GM18511 (cell line): ENCODE data around the gene CD300LF.

Source experiments
- ATAC-seq: cut with Tn5 transposase; IDR thresholded peaks from one replicate; pipeline ENCODE4 v1.9.1; 2021; ENCODE audit warnings: mild to moderate bottlenecking, moderate library complexity; ENCODE audit not compliant: unreplicated experiment

Gene CD300LF

GRCh38 chr17:74712756-74713155 is at the start of gene CD300LF:
Gene CD300LF (minus strand): TSS chr17:74712923. CDS start chr17:74712866, 57 bp downstream.
- ATAC-seq, result no peak

- no peak for ATAC-seq
These were observed 49.2 kb upstream of the CD300LF start for GRCh38 chr17:74761931-74762330.

DNA sequence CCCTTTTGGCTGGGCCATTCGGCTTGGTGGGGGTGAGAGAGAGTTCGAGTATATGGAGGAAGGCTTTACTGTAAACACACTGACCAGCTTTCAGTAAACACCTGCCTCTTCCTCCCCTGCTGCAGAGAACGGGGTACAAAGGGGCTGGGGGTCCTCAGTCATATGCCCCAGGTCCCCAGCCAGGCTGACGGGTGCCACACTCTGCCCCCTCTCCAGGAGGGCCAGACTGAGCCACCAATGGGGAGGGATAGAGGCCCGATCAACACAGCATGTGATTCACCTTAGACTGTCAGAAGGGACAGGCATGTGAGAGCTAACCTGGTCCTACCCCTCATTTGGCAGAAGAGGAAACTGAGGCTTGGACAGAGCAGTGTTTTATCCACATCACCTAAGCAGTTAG is 48.7 kb upstream of the CD300LF start:
- no peak for ATAC-seq

DNA sequence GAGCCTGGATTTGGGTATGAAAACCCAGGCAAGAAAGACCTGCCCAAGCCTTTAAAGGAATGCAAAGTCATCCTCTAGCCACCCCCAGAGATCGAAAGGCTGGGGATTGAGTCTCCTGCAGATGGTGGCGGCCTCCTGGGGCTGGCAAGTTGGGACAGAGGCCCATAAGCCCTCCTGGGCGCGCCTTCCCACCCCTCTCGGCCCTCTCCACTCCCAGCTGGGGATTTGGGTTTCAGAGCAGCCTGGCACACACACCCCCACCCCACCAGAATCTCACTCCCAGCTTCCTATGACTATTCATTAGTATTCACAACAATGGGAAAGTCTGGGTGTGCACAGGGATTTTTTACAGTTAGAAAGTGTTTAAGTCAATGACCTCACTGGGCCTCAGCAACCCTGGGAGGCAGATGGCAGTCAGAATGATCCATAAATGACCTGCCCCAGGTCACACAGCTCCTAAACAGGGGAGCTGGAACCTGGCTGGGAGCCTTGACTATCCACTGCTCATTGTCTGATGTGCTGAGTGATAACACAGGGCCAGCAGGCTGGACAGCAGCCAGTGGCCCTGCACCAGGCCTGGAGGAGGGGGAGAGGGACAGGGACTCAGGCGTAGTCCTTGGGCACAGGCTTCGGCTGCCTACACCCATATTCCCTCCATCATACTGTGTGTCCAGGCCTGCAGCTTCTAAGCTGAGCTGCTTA is 47.8 kb upstream of the CD300LF start:
- ATAC-seq, result no peak

DNA sequence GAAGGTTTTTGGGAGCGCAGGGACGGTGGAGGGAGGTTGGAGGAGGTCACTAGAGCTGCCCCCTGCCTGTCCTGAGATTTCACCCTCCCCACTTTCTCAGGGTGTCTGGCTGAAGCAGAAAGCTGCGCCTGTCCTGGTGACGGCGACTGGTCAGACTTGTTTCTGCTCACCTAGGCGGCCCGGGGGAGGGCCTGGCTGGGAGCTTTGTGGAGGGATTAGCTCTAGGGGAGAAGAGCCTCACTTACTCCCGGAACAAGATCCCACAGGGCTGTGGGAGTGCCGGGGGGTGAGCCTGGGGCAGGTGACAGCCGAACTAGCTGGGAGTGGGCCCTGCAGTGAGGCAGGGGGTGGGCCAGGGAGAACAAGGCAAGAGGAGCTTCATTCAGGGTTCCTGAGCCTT is 47.2 kb upstream of the CD300LF start:
- ATAC-seq, result no peak

DNA sequence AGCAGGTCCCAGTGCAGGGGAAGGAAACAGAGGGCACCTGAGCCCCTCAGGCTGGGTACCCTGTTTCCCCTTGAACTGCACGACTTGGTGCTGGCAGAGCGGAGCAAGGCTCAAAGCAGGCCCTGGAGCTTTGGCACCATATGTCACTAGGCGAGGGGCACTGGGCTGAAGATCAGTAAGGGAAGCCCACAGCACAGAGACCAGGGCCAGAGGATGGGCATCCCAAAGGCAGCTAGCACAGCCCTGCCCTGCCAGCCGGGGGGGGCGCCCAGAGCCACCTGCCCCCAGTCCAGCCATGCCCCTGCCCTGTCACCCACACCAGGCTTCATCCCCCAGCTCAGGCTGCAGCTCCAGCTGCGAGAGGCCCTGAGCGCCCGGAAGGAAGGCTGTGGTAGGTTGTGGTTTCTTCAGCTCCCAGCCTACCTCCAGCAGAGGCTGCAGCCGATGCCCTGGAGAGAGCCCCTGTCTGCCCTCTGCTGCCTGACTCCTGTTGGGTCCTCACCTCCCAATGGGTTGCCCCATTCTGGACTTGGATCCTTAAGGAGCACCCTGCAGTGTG is 46.6 kb upstream of the CD300LF start:
- ATAC-seq, result peak; percentile 84

GRCh38 chr17:74758848-74759168 is 46.1 kb upstream of the CD300LF start:
- ATAC-seq, result peak; percentile 36

GRCh38 chr17:74757931-74758847 is 45.5 kb upstream of the CD300LF start:
- no peak for ATAC-seq

GRCh38 chr17:74757502-74757901 is 44.8 kb upstream of the CD300LF start:
- no peak for ATAC-seq

- no peak for ATAC-seq
These were observed 44.2 kb upstream of the CD300LF start for GRCh38 chr17:74756891-74757290.

DNA sequence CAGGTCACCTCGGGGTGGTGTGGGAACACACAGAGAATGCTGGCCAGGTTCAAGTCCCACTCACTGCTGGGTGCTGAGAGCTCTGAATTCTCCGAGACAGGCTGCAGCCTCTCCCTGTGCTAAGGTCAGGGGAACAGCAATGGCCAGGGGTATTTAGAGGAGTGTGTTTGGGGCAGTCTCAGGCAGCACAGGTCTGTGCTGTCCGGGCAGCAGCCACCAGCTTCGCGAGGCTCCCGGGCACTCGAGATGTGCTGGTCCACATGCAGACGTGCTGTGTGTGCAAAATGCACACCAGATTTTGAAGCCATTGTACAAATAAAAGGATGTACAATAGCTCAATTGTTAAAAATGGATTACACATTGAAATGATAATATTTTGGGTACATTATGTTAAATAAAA is 42.8 kb upstream of the CD300LF start:
- no peak for ATAC-seq

DNA sequence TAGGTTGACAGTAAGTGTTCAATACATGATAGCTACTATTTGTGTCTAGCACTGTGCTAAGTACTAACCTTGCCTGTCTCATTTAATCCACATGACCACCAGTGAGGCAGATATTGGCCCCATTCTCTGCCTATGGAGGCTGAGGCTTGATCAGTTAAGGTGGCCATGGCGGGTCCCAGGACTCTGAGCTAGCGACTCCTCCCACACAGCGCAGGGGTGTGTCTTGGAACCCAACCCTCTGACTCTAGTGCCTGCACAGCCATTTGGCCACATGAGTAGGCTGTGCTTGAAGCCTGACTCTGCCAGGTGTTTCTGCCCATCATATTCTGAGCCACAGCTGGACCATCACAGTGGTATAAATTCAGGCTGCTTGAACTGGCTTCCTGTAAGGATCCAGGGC is 42.1 kb upstream of the CD300LF start:
- no peak for ATAC-seq

GRCh38 chr17:74752822-74753401 is 40.2 kb upstream of the CD300LF start:
- no peak for ATAC-seq

DNA sequence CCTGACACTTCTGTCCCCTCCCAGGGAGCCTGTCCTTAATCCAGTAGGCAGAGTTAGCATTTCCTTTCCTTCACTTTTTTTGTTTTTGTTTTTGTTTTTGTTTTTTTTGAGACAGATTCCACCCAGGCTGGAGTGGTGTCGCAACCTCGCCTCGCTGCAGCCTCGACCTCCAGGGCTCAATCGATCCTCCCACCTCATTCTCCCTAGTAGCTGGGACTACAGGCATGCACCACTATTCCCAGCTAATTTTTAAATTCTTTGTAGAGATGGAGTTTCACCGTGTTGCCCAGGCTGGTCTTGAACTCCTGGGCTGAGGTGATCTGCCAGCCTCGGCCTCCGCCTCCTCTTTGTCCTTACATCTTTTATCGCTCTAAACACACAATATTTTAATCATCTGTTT is 39.7 kb upstream of the CD300LF start:
- ATAC-seq, result no peak

DNA sequence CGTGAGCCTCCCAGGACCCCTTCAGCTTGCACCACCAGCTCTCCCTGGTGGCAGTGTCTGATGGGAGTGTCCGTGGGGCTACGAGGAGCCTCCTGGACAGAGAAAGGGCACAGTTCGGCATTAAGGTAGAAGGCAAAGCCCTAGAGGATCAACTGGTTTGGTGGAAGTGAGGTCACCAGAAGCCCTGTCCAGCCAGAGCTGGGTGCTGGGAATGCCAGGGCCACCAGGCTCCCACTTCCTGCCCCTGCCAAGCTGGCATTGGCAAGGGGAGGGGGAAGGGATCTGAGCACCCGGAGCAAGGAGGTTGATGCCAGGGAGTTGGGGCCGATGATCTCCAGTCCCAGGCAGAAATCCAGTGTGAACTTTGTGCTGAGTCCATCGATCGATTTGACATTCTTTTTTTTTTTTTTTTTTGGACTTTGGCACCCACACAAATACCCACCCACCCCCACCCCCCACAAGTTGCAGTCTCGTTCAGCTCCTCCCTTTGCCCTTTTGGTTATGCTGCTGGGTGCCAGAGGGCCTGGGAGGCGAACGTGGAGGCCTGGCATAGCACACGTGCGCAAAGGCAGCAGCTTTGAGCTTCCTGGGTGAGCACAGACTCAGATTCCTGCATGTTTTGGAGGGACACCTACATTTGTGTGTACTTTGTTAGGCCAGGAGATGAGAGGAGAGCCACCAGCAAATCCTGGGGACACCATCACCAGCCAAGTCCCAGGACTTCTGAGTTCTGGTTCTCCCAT is 37.8 kb upstream of the CD300LF start:
- ATAC-seq, result no peak

GRCh38 chr17:74750039-74750326 is 37.3 kb upstream of the CD300LF start:
- no peak for ATAC-seq

DNA sequence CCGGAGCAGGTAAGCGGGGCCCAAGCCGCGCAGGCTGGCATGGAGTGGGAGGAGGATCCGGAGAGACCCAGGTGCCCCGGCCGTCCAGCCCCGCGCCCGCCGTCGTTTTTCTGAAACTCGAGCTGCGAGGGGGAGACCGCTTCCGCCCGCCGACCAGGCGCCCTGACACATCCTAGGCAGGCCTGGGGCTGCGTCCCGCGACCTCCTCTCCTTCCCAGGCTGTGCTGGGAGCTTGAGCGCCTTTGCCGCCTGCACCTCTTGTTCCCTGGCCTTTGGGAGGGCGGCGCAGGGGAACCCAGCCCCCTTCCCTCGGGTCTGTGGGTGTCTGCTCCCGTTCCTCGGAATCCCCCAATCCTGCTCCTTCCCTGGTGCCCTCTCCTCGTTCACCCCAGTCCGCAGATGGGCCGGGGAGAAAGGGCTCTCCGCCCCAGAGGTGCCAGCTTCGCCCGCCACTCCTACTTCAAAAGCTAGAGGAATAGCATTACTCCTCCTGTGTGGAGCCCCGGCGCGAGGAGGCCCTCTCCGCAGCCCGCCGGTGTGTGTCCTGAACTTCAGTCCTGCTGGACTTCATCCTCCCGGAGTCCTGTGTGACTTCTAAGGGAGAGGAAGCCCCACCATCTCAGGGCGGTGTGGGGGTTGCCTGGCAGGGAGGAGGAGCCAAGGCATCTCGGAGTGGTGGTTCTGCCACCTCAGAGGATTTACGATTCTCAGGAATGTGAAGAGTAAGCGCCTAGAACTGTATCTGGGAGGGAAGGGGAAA is 36.7 kb upstream of the CD300LF start:
- ATAC-seq, result peak; percentile 18

DNA sequence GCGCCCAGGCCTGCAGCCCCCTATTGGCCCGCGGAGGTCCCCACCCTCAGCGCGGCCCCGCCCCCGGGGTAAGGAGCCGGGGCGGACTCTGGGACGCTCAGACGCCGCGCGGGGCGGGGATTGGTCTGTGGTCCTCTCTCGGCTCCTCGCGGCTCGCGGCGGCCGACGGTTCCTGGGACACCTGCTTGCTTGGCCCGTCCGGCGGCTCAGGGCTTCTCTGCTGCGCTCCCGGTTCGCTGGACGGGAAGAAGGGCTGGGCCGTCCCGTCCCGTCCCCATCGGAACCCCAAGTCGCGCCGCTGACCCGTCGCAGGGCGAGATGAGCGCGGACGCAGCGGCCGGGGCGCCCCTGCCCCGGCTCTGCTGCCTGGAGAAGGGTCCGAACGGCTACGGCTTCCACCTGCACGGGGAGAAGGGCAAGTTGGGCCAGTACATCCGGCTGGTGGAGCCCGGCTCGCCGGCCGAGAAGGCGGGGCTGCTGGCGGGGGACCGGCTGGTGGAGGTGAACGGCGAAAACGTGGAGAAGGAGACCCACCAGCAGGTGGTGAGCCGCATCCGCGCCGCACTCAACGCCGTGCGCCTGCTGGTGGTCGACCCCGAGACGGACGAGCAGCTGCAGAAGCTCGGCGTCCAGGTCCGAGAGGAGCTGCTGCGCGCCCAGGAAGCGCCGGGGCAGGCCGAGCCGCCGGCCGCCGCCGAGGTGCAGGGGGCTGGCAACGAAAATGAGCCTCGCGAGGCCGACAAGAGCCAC is 36.0 kb upstream of the CD300LF start, which contains the start of gene NHERF1:
NHERF1 (plus strand) TSS at position 100 of the 750 bp plus-strand sequence; CDS start at position 319, 219 bp downstream.
- peak; percentile 90 for ATAC-seq

DNA sequence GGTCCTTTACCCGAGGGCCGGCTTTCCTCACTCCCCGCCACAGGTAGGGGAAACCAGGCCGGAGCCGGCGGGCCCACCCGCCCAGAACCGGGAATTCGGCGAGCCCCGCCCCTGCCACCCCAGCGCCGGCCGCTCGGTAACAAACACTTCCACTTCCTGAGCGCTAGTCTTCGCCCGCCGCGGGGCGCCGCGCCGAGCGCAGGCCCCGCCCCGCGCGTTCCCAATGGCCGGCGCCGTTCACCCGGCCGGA is 35.5 kb upstream of the CD300LF start:
- ATAC-seq, result no peak

- ATAC-seq, result no peak
These were observed 34.2 kb upstream of the CD300LF start for GRCh38 chr17:74746922-74747321.
